ENCODE data around the gene SBF2.

DNA sequence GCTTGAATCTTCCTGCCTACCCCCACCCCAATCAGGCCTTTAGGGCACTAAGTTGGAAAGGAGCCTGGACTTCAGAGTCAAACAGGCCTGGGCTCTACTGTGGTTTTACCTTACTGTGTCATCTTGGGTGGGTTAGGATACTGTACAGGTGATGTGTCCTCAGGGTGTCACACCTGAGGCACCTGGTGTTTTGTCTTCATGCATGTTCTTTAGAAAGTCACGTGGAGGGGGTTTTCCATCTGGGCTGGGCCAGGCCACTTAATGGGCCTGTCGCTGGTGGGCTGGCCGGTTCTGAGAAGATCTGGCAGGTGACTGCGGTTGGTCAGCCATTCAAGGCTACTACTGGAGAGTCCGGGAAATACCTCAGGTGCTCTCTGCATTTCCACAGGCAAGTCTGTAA, 537.6 kb downstream of the SBF2 start:
- TF ChIP-seq, protein P1, sequence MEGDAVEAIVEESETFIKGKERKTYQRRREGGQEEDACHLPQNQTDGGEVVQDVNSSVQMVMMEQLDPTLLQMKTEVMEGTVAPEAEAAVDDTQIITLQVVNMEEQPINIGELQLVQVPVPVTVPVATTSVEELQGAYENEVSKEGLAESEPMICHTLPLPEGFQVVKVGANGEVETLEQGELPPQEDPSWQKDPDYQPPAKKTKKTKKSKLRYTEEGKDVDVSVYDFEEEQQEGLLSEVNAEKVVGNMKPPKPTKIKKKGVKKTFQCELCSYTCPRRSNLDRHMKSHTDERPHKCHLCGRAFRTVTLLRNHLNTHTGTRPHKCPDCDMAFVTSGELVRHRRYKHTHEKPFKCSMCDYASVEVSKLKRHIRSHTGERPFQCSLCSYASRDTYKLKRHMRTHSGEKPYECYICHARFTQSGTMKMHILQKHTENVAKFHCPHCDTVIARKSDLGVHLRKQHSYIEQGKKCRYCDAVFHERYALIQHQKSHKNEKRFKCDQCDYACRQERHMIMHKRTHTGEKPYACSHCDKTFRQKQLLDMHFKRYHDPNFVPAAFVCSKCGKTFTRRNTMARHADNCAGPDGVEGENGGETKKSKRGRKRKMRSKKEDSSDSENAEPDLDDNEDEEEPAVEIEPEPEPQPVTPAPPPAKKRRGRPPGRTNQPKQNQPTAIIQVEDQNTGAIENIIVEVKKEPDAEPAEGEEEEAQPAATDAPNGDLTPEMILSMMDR (IDR thresholded peaks at IDR 0.05; ENCODE audit: low read length): no peak
- no peak for TF ChIP-seq EZH2 (IDR thresholded peaks at IDR 0.05; ENCODE audit: borderline replicate concordance, low read length)

All from OCI-LY1 (cell line).